Loucy (cell line): ENCODE results near the gene UQCRFS1.

Source experiments
- CTCF ChIP-seq: fragments of 200-600 bp; sonication (generic); conservative IDR thresholded peaks from 2 replicates; pipeline ENCODE4 v1.5.1; 2014; ENCODE audit warnings: mild to moderate bottlenecking, antibody characterized with exemption, low read length
- EZH2phosphoT487 ChIP-seq: fragments of 200-600 bp; IDR thresholded peaks from 2 replicates; pipeline ENCODE4 v1.6.1; 2018; ENCODE audit warnings: antibody characterized with exemption, mild to moderate bottlenecking, moderate library complexity, borderline replicate concordance

GRCh38 chr19:29247872-29248271 lies 34.9 kb upstream of the UQCRFS1 start:
- TF ChIP-seq CTCF (no peak), EZH2phosphoT487 (no peak)
